WI38 (cell line): ENCODE data around the gene ARHGEF7.
"Not testable (repeated sequence)": the region's sequence is repeated elsewhere in the genome, so short reads cannot be mapped to it uniquely, and the experiment has no call there.

ENCODE experiments used
- H3K4me3 ChIP-seq: 2 replicates; pipeline ENCODE4 v1.5.1; 2011; ENCODE audit warnings: low read depth, mild to moderate bottlenecking, control low read depth, low read length
- CTCF ChIP-seq: IDR thresholded peaks from 2 replicates; pipeline ENCODE4 v1.5.1; 2012; ENCODE audit warnings: low read depth, mild to moderate bottlenecking, control low read depth, low read length

The ARHGEF7 gene, protein sequence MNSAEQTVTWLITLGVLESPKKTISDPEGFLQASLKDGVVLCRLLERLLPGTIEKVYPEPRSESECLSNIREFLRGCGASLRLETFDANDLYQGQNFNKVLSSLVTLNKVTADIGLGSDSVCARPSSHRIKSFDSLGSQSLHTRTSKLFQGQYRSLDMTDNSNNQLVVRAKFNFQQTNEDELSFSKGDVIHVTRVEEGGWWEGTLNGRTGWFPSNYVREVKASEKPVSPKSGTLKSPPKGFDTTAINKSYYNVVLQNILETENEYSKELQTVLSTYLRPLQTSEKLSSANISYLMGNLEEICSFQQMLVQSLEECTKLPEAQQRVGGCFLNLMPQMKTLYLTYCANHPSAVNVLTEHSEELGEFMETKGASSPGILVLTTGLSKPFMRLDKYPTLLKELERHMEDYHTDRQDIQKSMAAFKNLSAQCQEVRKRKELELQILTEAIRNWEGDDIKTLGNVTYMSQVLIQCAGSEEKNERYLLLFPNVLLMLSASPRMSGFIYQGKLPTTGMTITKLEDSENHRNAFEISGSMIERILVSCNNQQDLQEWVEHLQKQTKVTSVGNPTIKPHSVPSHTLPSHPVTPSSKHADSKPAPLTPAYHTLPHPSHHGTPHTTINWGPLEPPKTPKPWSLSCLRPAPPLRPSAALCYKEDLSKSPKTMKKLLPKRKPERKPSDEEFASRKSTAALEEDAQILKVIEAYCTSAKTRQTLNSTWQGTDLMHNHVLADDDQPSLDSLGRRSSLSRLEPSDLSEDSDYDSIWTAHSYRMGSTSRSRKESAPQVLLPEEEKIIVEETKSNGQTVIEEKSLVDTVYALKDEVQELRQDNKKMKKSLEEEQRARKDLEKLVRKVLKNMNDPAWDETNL

DNA sequence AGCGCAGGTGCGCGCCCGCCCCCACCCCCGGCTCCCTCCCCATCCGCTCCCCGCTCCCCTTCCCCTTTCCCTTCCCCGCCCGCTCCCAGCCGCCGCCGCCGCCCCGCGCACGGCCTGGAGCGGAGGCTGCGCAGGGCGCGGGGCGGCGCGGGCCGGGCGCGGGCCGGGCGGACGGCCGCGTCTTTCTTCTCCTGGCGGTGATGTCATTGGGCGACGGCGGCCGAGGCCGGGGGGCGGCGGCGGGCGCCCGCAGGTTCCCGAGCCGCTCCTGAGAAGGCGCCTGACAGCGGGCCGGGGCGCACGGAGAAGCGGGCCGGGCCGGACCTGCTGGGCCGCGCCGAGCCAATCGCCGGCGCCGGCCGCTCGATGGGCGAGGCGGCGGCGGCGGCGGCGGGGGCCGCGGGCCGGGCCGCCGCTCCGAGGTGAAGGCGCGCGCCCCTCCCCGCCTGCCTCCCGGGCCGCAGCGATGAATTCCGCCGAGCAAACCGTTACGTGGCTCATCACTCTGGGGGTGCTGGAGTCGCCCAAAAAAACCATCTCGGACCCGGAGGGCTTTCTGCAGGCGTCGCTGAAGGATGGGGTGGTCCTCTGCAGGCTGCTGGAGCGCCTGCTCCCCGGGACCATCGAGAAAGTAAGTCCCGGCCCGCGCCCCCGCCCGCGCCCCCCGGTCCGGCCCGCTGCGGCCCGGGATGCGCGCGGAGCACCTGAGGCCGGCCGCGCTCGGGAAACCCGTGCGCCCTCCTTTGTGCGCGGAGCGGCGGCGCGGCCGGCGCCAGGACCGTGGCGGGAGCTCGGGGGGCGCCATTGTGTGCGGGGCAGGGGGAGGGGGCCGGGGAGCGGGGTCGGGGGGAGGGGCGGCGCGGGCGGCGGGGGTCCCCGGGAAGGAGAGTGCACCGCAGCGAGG lies at the start of gene ARHGEF7:
ARHGEF7 (plus strand) TSS at position 250 of the 904 bp plus-strand sequence; CDS start at position 467, 217 bp downstream.
- no peak for TF ChIP-seq CTCF
- H3K4me3 ChIP-seq, result peak within 1 kb of the TSS; percentile 47

DNA sequence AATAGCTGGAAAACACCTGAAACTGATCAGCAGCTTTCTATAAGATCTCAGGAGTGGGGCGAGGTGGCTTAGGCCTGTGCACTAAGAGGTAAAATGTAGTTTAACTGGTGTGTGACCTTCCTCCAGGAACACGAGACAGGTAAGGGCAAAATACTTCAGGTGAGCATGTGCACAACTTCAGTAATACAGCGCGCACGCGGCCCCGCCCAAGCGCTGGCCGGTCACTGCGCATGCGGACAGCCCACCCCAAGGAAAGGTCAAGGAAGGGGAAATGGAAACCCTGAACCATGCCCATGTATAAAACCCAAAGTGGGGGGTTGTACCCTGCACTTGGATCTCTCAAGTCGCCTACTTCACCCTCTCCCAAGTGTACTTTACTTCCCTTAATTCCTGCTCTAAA lies 49.4 kb upstream of the ARHGEF7 start:
- TF ChIP-seq CTCF, result no peak
- H3K4me3 ChIP-seq, result no peak overlapping the region

GRCh38 chr13:111066544-111066943 lies 48.6 kb upstream of the ARHGEF7 start:
- H3K4me3 ChIP-seq, result no peak overlapping the region

DNA sequence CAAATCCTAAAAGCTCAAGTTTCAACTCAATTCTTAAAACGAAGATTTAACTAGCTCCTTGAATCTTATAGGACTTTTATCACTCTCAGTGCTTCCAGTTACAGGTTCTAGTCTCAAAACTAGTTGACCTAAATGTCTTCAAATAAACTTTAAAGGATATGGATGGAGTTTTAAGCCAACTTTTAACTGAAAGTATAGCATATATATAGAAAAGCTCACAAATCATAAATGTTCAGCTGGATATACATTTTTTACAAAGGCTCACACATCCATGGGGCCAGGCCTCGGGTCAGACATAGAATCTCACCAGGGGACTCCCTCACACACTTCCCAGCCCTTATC lies 47.1 kb upstream of the ARHGEF7 start:
- TF ChIP-seq CTCF, result no peak
- no peak overlapping the region; the same call in 1 of the 2 replicates for H3K4me3 ChIP-seq

More at GRCh38 chr13:111066544-111066943, 48.6 kb upstream of the ARHGEF7 start:
- TF ChIP-seq CTCF, result no peak

DNA sequence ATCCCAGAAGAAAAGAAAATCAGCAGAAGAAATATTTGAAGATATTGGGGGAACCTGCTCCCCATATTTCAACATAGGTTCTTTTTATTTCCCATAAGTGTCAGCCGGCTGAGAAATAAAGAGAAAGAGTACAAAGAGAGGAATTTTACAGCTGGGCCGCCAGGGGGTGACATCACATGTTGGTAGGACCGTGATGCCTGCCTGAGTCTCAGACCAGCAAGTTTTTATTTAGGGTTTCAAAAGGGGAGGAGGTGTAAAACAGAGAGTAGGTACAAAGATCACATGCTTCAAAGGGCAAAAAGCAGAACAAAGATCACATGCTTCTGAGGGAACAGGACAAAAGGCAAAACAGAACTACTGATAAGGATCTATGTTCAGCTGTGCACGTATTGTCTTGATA lies 44.0 kb upstream of the ARHGEF7 start:
- not testable (repeated sequence) for H3K4me3 ChIP-seq

- H3K4me3 ChIP-seq, result not testable (repeated sequence)
Measured at GRCh38 chr13:111071526-111071925, 43.6 kb upstream of the ARHGEF7 start.

GRCh38 chr13:111074826-111075225 lies 40.3 kb upstream of the ARHGEF7 start:
- no peak overlapping the region for H3K4me3 ChIP-seq
- no peak for TF ChIP-seq CTCF
